Heart left ventricle (tissue), 16 donors: ENCODE results near the gene ZNF423. TPM values are rescaled to one million over a fixed set of nuclear protein-coding genes. Genes with fewer than 3 reads are reported as not detected.

Experiments
- ATAC-seq, 4 donors: fragments of 200-7000 bp; cut with Tn5 transposase; one replicate each; pipeline ENCODE4 v1.9.1; 2020 to 2022; ENCODE audit warnings: moderate library complexity in 4 of 4, mild to moderate bottlenecking in 3 of 4, moderate number of reproducible peaks in 1 of 4
- DNase-seq, 5 donors: peaks; one replicate each; pipeline ENCODE4 v3.0.0-alpha.2; 2020
- H3K27ac ChIP-seq, 12 donors: fragments of 200-600 bp; sonication (generic) in 4 of 12; one replicate each; pipeline versions ENCODE4 v1.5.0 to v1.8.0; 2016 to 2022; ENCODE audit warnings: mild to moderate bottlenecking in 2 of 12
- H3K27me3 ChIP-seq, 9 donors: fragments of 200-600 bp; sonication (generic) in 2 of 9; one replicate each; pipeline versions ENCODE4 v1.5.1 to v1.8.0; 2016 to 2022; ENCODE audit warnings: mild to moderate bottlenecking in 3 of 9
- H3K36me3 ChIP-seq, 9 donors: fragments of 200-600 bp; sonication (generic) in 2 of 9; one replicate each; pipeline versions ENCODE4 v1.5.0 to v1.8.0; 2018 to 2022; ENCODE audit warnings: mild to moderate bottlenecking in 2 of 9
- H3K4me1 ChIP-seq, 12 donors: fragments of 200-600 bp; sonication (generic) in 4 of 12; one replicate each; pipeline versions ENCODE4 v1.5.0 to v1.8.0; 2016 to 2022; ENCODE audit warnings: mild to moderate bottlenecking in 3 of 12
- H3K4me3 ChIP-seq, 12 donors: fragments of 200-600 bp; sonication (generic) in 4 of 12; one replicate each; pipeline versions ENCODE4 v1.5.0 to v1.8.0; 2017 to 2022; ENCODE audit warnings: mild to moderate bottlenecking in 9 of 12, moderate library complexity in 4 of 12
- H3K9me3 ChIP-seq, 12 donors: fragments of 200-600 bp; sonication (generic) in 4 of 12; one replicate each; pipeline versions ENCODE4 v1.5.0 to v1.8.0; 2016 to 2022; ENCODE audit warnings: mild to moderate bottlenecking in 1 of 12
- CTCF ChIP-seq, 12 donors: fragments of 200-600 bp; sonication (generic) in 4 of 12; IDR thresholded peaks; one replicate each; pipeline versions ENCODE4 v1.5.0 to v1.8.0; 2018 to 2022; ENCODE audit warnings: antibody characterized with exemption in 12 of 12, mild to moderate bottlenecking in 5 of 12
- POLR2A ChIP-seq, 2 donors: fragments of 450-650 bp; IDR thresholded peaks; one replicate each; pipeline ENCODE4 v1.6.1; 2017; ENCODE audit warnings: antibody characterized with exemption in 2 of 2, mild to moderate bottlenecking in 2 of 2, moderate library complexity in 2 of 2
- WGBS, 4 donors: extraction: QIAGEN DNeasy Blood & Tissue Kit in 2 of 4; methylation state at CpG; one replicate each; pipeline versions ENCODE4 v1.1.5 to v1.1.7; 2013 to 2018; 5-methylcytosine and 5-hydroxymethylcytosine counted together
- intact Hi-C, 10 donors: fragments of 100-400 bp; cut with DNase I; formaldehyde crosslinking; loops; one replicate each; pipeline versions ENCODE4 v1.11.1 to v1.14.2; 2022
- polyA plus RNA-seq, 2 donors: library from polyadenylated mRNA; stranded (reverse); fragments of 200-250 nt; gene quantifications; one replicate each; pipeline ENCODE4 v1.2.3, GENCODE V29; 2013
- total RNA-seq, 9 donors: library from RNA; depleted of rRNA in 2 of 9; stranded (reverse); fragments of >200 nt in 2 of 9; fragmentation: NEBNext Ultra II Directional in 3 of 9; extraction: Animal tissue kit (Norgen Biotek cat#: 25700) in 3 of 9; gene quantifications; one replicate each; pipeline versions ENCODE4 v1.1.0 to v1.2.4, GENCODE V29; 2016 to 2023
- donor health status: ischemic (EF 13 %, LVEDD 7.1; RV severe dilation, severe dysfunction).
- donor health status: healthy with polysubstance abuse.
- donor health status: DM: no; HTN: yes; CAD: no.
- donor health status: DM: no; HTN: no; CAD: no.
- donor health status: ischemic (EF 25% LVEDD 6.9; RV normal size, moderate dysfunction).
- donor health status: ischemic (EF 25% LVEDD 5.7; RV mildly dilated, moderate dysfunction).
- donor health status: healthy.
- donor health status: DM: yes; HTN: yes; CAD: no.
- donor health status: ischemic (EF 35%, LVEDD 5.7; RV mildly dilated, moderate dysfunction).
- donor health status: nonischemic (EF 11% LVEDD 7.7; RV severe dilation, severe dysfunction).
- donor health status: DM: yes; HTN: yes; CAD: no.
- donor health status: PGD.
- donor health status: ischemic (EF 29% LVEDD 5.4; RV normal size, mild dysfunction).
- donor health status: nonischemic (EF 23%, LVEDD 6.1; RV moderate dilation, normal function).

ZNF423 gene
- total and polyA plus RNA-seq, 11 donors: 1.8 to 10.4 (median 5.7) TPM

GRCh38 chr16:49446805-49447204, 409.1 kb downstream of the ZNF423 start:
- Histone ChIP-seq H3K27me3 (peaks cover 0 to 6% (median 0%) of the 10 kb centered on the region in 9 donors), H3K4me1 (peaks cover 0 to 8% (median 4%) of the 10 kb centered on the region in 12 donors), H3K4me3 (no peak overlapping the region), H3K9me3 (no peaks in the 10 kb centered on the region), H3K36me3 (no peaks in the 10 kb centered on the region), H3K27ac (no peak overlapping the region)
- DNase-seq (no peak), ATAC-seq (no peak)
- 86 to 94% (median 90%) methylated on average over 2 of the region's 2 CpGs for WGBS, 4 donors
- TF ChIP-seq CTCF (IDR thresholded peaks at IDR 0.05) (no peak), POLR2A (IDR thresholded peaks at IDR 0.05) (no peak)
- intact Hi-C loops: no loop called here

DNA sequence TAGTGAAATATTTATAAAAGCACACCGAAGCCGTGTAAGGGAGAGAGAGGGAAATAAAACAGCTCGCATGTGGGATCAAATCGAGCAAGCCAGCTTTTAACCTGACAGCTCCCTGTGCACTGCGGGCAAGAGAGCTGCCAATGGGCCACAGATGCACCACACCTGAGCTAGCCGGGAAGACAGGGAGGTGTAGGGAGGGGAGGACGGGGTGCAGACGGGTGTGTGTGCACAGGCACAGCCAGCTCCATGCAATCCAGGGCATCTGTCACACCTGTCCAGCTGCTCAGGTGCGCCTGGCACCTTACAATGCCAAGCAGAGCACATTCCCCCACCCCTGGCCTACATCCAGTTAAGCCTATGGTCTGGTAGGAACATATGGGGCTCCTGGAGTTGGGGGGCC, 412.3 kb downstream of the ZNF423 start:
- Histone ChIP-seq H3K27me3 (peaks cover 0 to 6% (median 0%) of the 10 kb centered on the region in 9 donors), H3K4me1 (peaks cover 0 to 21% (median 16%) of the 10 kb centered on the region in 12 donors), H3K36me3 (no peaks in the 10 kb centered on the region), H3K4me3 (no peak overlapping the region), H3K27ac (no peak overlapping the region), H3K9me3 (no peaks in the 10 kb centered on the region)
- intact Hi-C loops: loop anchor here in 2 of 10 donors (5.0 kb wide), 1 partner anchor 49 kb away; no protein-coding TSS in a partner anchor
- TF ChIP-seq CTCF (IDR thresholded peaks at IDR 0.05) (no peak), POLR2A (IDR thresholded peaks at IDR 0.05) (no peak)
- ATAC-seq (peak in 1 of 4 donors; percentile 33), DNase-seq (no peak)
- WGBS, 4 donors: 87 to 90% (median 88%) methylated on average over 9 of the region's 9 CpGs

DNA sequence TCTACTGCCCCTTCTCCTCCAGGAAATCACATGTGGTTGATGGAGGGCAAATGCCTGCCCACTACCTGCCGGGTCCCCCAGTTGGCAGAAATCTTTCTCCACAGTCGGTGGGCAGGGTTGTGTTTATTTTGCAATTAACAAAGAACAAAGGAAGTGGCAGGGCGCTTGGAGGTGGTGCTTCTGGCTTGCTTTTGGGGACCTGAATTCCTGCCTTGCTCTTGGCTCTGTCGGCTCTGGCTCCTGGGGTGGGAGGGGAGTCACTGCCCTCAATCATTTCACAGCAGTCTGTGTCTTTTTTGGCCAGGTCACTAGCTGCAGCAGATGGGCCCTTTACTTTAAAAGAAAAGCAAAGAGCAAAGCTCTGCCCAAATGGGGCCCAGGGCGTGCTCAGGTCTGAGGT, 413.1 kb downstream of the ZNF423 start:
- H3K9me3 ChIP-seq: no peaks in the 10 kb centered on the region
- H3K36me3 ChIP-seq: no peaks in the 10 kb centered on the region
- ATAC-seq (no peak), DNase-seq (no peak)
- 49 to 72% (median 56%) methylated on average over 5 of the region's 5 CpGs for WGBS, 4 donors
- peak overlapping the region in 1 of 12 donors; percentile 31 for H3K27ac ChIP-seq
- intact Hi-C loops: loop anchor here in 2 of 10 donors (5.0 kb wide), 1 partner anchor 49 kb away; no protein-coding TSS in a partner anchor
- TF ChIP-seq CTCF (IDR thresholded peaks at IDR 0.05) (no peak), POLR2A (IDR thresholded peaks at IDR 0.05) (no peak)
- H3K4me1 ChIP-seq: peaks cover 0 to 21% (median 16%) of the 10 kb centered on the region in 12 donors
- H3K4me3 ChIP-seq: no peak overlapping the region
- peaks cover 0 to 6% (median 0%) of the 10 kb centered on the region in 9 donors for H3K27me3 ChIP-seq

- intact Hi-C loops: loop anchor here in 2 of 10 donors (5.0 kb wide), 1 partner anchor 51 kb away; no protein-coding TSS in a partner anchor
- H3K36me3 ChIP-seq: no peaks in the 10 kb centered on the region
- peak overlapping the region in 6 of 12 donors; percentile 8 to 38 (median 17) for H3K4me3 ChIP-seq
- no peaks in the 10 kb centered on the region for H3K9me3 ChIP-seq
- peak overlapping the region in 10 of 12 donors; percentile 35 to 84 (median 60) for H3K27ac ChIP-seq
- TF ChIP-seq POLR2A (IDR thresholded peaks at IDR 0.05): no peak
- TF ChIP-seq CTCF (IDR thresholded peaks at IDR 0.05): peak in 9 of 12 donors; percentile 23 to 56 (median 42)
- 10 to 28% (median 12%) methylated on average over 18 of the region's 18 CpGs for WGBS, 4 donors
- peaks cover 0 to 6% (median 0%) of the 10 kb centered on the region in 9 donors for H3K27me3 ChIP-seq
- peaks cover 0 to 21% (median 16%) of the 10 kb centered on the region in 12 donors for H3K4me1 ChIP-seq
- peak; percentile 67 to 96 (median 72) for ATAC-seq
- DNase-seq: peak; percentile 45 to 79 (median 71)
Measured at GRCh38 chr16:49441366-49441780, 414.5 kb downstream of the ZNF423 start.
